HCT116 (cell line): ENCODE data around the gene NDUFC1. TPM values are rescaled to one million over a fixed set of nuclear protein-coding genes. Genes with fewer than 3 reads are reported as not detected.

Source experiments
- ATAC-seq: fragments of 200-7000 bp; cut with Tn5 transposase; 2 replicates; pipeline ENCODE4 v1.9.1; 2020; ENCODE audit warnings: mild to moderate bottlenecking, moderate library complexity
- BruUV-seq: library from RNA; stranded (reverse); fragments of 400-500 nt; replicated peaks from 2 replicates; lab custom pipeline; 2021; lab: Mats Ljungman, UMichigan
- CTCF ChIA-PET: fragments of 300-600 bp; sonication (Branson Sonifier 250); formaldehyde crosslinking; loops from one replicate; lab custom pipeline; 2021; ENCODE audit warnings: antibody characterized with exemption; lab: Charles Lee
- POLR2A ChIA-PET: fragments of 300-600, 350-600 bp; sonication (Branson Sonifier 250); formaldehyde crosslinking; loops from one replicate; lab custom pipeline; 2021; ENCODE audit warnings: antibody characterized with exemption; lab: Charles Lee
- RAD21 ChIA-PET, 2 experiments: fragments of 300-600 bp; sonication (Branson Sonifier 250); formaldehyde crosslinking; loops; one replicate each; lab custom pipeline; 2023; ENCODE audit warnings: low total read pairs in 2 of 2; ENCODE audit not compliant: uncharacterized antibody in 2 of 2, unreplicated experiment in 2 of 2, low non-redundant PET in 1 of 2; lab: Charles Lee
- DNase-seq: peaks from one replicate; pipeline ENCODE4 v3.0.0-alpha.2; 2010; ENCODE audit warnings: low read depth, low spot score
- H2AFZ ChIP-seq: fragments of 200-600 bp; shearing (Covaris generic), sonication (generic); 2 replicates; pipeline ENCODE4 v1.6.1; 2017; ENCODE audit warnings: low read depth, mixed run types, mixed read lengths, antibody characterized with exemption, low read length; ENCODE audit not compliant: poor library complexity, severe bottlenecking
- H3K27ac ChIP-seq: 2 replicates; pipeline ENCODE4 v1.5.1; 2012; ENCODE audit warnings: low read depth, low read length
- H3K27me3 ChIP-seq: fragments of 200-600 bp; sonication (generic); 2 replicates; pipeline ENCODE4 v1.6.1; 2016; ENCODE audit warnings: mixed run types, low read length, mixed read lengths; ENCODE audit not compliant: insufficient read depth
- H3K36me3 ChIP-seq, 2 experiments: fragments of 200-500 bp in 1 of 2; fragments of 200-600 bp in 1 of 2; sonication (Bioruptor generic) in 1 of 2; sonication (generic) in 1 of 2; 2 replicates each; pipeline versions ENCODE4 v1.5.1 to v1.6.1; 2014 to 2016; ENCODE audit warnings: low read length in 2 of 2, inconsistent platforms in 1 of 2, mixed read lengths in 1 of 2, mixed run types in 1 of 2; ENCODE audit not compliant: insufficient read depth in 2 of 2, control insufficient read depth in 1 of 2
- H3K4me1 ChIP-seq, 2 experiments: fragments of 200-600 bp in 1 of 2; sonication (generic) in 1 of 2; 2 replicates each; pipeline versions ENCODE4 v1.5.1 to v1.6.1; 2012 to 2017; ENCODE audit warnings: low read length in 2 of 2, inconsistent platforms in 1 of 2, mild to moderate bottlenecking in 1 of 2, mixed read lengths in 1 of 2, mixed run types in 1 of 2, moderate library complexity in 1 of 2; ENCODE audit not compliant: insufficient read depth in 2 of 2, control insufficient read depth in 1 of 2
- H3K4me2 ChIP-seq: fragments of 200-600 bp; sonication (generic); 2 replicates; pipeline ENCODE4 v1.6.1; 2017; ENCODE audit warnings: mixed run types, low read length, mixed read lengths
- H3K4me3 ChIP-seq, 2 experiments: fragments of 200-600 bp in 1 of 2; sonication (generic) in 1 of 2; replicated peaks in 1 of 2; 2 replicates each; pipeline ENCODE4 v1.5.1; 2011 to 2016; ENCODE audit warnings: low read length in 2 of 2, control low read depth in 1 of 2, low read depth in 1 of 2, mild to moderate bottlenecking in 1 of 2, mixed read lengths in 1 of 2, mixed run types in 1 of 2
- H3K79me2 ChIP-seq: fragments of 200-600 bp; sonication (generic); 2 replicates; pipeline ENCODE4 v1.6.1; 2017; ENCODE audit warnings: mild to moderate bottlenecking, mixed run types, low read length, moderate library complexity, mixed read lengths; ENCODE audit not compliant: insufficient read depth
- H3K9ac ChIP-seq: fragments of 200-600 bp; sonication (generic); 2 replicates; pipeline ENCODE4 v1.6.1; 2016; ENCODE audit warnings: low read length, mixed read lengths
- H3K9me2 ChIP-seq: fragments of 200-600 bp; sonication (generic), shearing (Covaris generic); 2 replicates; pipeline ENCODE4 v1.6.1; 2017; ENCODE audit warnings: mixed run types, mild to moderate bottlenecking, moderate library complexity; ENCODE audit not compliant: insufficient read depth
- H3K9me3 ChIP-seq, 2 experiments: fragments of 200-500 bp in 1 of 2; fragments of 200-600 bp in 1 of 2; sonication (Bioruptor generic) in 1 of 2; sonication (generic) in 1 of 2; 2 replicates each; pipeline ENCODE4 v1.6.1; 2014 to 2017; ENCODE audit warnings: low read length in 2 of 2, mixed read lengths in 2 of 2, inconsistent platforms in 1 of 2, low read depth in 1 of 2, mild to moderate bottlenecking in 1 of 2, mixed run types in 1 of 2, moderate library complexity in 1 of 2; ENCODE audit not compliant: control insufficient read depth in 1 of 2, insufficient read depth in 1 of 2
- H4K20me1 ChIP-seq: fragments of 200-600 bp; sonication (generic), shearing (Covaris generic); 2 replicates; pipeline ENCODE4 v1.6.1; 2017; ENCODE audit warnings: mixed run types, mild to moderate bottlenecking, moderate library complexity; ENCODE audit not compliant: insufficient read depth
- ATF3 ChIP-seq: IDR thresholded peaks from 2 replicates; pipeline ENCODE4 v1.6.1; 2012
- CBX3 ChIP-seq: IDR thresholded peaks from 2 replicates; pipeline ENCODE4 v1.6.1; 2012; ENCODE audit warnings: low read depth
- CTCF ChIP-seq, 3 experiments: fragments of 200-600 bp in 1 of 3; sonication (generic) in 1 of 3; IDR thresholded peaks in 2 of 3; conservative IDR thresholded peaks in 1 of 3; 2 replicates each; pipeline ENCODE4 v1.5.1; 2012 to 2017; ENCODE audit warnings: low read depth in 2 of 3, low read length in 2 of 3, antibody characterized with exemption in 1 of 3, borderline replicate concordance in 1 of 3, control low read depth in 1 of 3, mild to moderate bottlenecking in 1 of 3, mixed read lengths in 1 of 3, mixed run types in 1 of 3, moderate library complexity in 1 of 3; ENCODE audit not compliant: insufficient read depth in 1 of 3
- ELF1 ChIP-seq: IDR thresholded peaks from 2 replicates; pipeline ENCODE4 v1.6.1; 2012; ENCODE audit warnings: low read depth, borderline replicate concordance
- EZH2phosphoT487 ChIP-seq: fragments of 200-600 bp; IDR thresholded peaks from 2 replicates; pipeline ENCODE4 v1.6.1; 2018; ENCODE audit warnings: antibody characterized with exemption, borderline replicate concordance
- FOSL1 ChIP-seq: IDR thresholded peaks from 2 replicates; pipeline ENCODE4 v1.6.1; 2012; ENCODE audit warnings: low read depth
- JUND ChIP-seq: IDR thresholded peaks from 2 replicates; pipeline ENCODE4 v1.6.1; 2012
- MAX ChIP-seq: IDR thresholded peaks from 2 replicates; pipeline ENCODE4 v1.6.1; 2012
- POLR2A ChIP-seq: IDR thresholded peaks from 2 replicates; pipeline ENCODE4 v1.7.0; 2011; ENCODE audit warnings: borderline replicate concordance; ENCODE audit not compliant: insufficient read depth, insufficient read length; ENCODE audit errors: extremely low read depth
- POLR2AphosphoS5 ChIP-seq: IDR thresholded peaks from 2 replicates; pipeline ENCODE4 v1.6.1; 2011; ENCODE audit warnings: mild to moderate bottlenecking, low read depth, low read length, moderate library complexity
- RAD21 ChIP-seq: IDR thresholded peaks from 2 replicates; pipeline ENCODE4 v1.6.1; 2012; ENCODE audit warnings: low read depth, mild to moderate bottlenecking
- TCF7L2 ChIP-seq: IDR thresholded peaks from 2 replicates; pipeline ENCODE4 v1.7.0; 2011; ENCODE audit warnings: borderline replicate concordance, inconsistent platforms; ENCODE audit not compliant: insufficient read depth, insufficient read length; ENCODE audit errors: extremely low read depth
- YY1 ChIP-seq: IDR thresholded peaks from 2 replicates; pipeline ENCODE4 v1.6.1; 2011; ENCODE audit warnings: low read length, low read depth, moderate library complexity, mild to moderate bottlenecking; ENCODE audit not compliant: insufficient replicate concordance; ENCODE audit errors: extremely low read depth
- ZFX ChIP-seq: fragments of 450-650 bp; IDR thresholded peaks from 2 replicates; pipeline ENCODE4 v1.6.1; 2017
- ZNF274 ChIP-seq: fragments of 200-500 bp; sonication (Bioruptor generic); IDR thresholded peaks from 2 replicates; pipeline ENCODE4 v1.6.1; 2014; ENCODE audit warnings: mild to moderate bottlenecking, low read depth, low read length, inconsistent platforms
- intact Hi-C: fragments of 100-400 bp; cut with micrococcal nuclease; formaldehyde crosslinking; loops from 2 replicates; pipeline ENCODE4 v1.10.0; 2022
- total RNA-seq: library from RNA; stranded (reverse); gene quantifications from one replicate; pipeline ENCODE4 v1.2.1, GENCODE V29; 2021; ENCODE audit not compliant: unreplicated experiment
- TF ChIP-seq, protein P1 (sequence below): IDR thresholded peaks from 2 replicates; pipeline ENCODE4 v1.6.1; 2012; ENCODE audit warnings: low read depth
- TF ChIP-seq, protein P2 (sequence below): IDR thresholded peaks from 2 replicates; pipeline ENCODE4 v1.6.1; 2011; ENCODE audit warnings: mild to moderate bottlenecking, low read length, moderate library complexity; ENCODE audit not compliant: insufficient replicate concordance; ENCODE audit errors: extremely low read depth

The NDUFC1 gene
- total RNA-seq, 1 experiment from 2014 or later, result 86.9 TPM

DNA sequence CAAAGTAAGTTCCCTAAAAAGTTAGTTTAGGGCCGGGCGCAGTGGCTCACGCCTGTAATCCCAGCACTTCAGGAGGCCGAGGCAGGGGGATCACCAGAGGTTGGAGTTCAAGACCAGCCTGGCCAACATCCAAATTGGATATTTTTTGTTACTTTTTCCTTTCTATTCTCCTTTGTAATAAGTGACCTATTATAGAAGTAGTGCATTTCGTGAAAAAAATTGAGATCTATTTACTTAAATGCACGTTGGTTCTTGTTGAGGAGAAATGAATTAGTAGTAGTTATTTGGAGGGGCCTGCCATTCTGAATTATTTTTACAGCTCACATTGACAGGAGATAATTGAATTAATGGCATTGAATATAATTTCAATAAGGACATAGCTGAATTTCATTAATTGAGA, 22.3 kb upstream of the NDUFC1 start:
- no peak overlapping the region for H3K9ac ChIP-seq
- H3K9me2 ChIP-seq, result no peaks in the 10 kb centered on the region
- intact Hi-C loops, result no loop called here
- H3K27me3 ChIP-seq, result no peaks in the 10 kb centered on the region
- no peak for ATAC-seq
- peaks cover 100% of the 10 kb centered on the region for H3K79me2 ChIP-seq
- no peak overlapping the region for H3K4me2 ChIP-seq
- H3K27ac ChIP-seq, result no peak overlapping the region
- no TSS peak for BruUV-seq
- POLR2A ChIA-PET, result no interaction called here
- peaks cover 37% of the 10 kb centered on the region; the same call in 1 of the 2 replicates for H4K20me1 ChIP-seq
- RAD21 ChIA-PET, result no interaction called here
- H3K36me3 ChIP-seq, result peaks cover 0 to 2% of the 10 kb centered on the region in 2 experiments; a peak in 1 of 4 replicates
- DNase-seq, result no peak
- no peaks in the 10 kb centered on the region; a peak in 1 of 4 replicates for H3K4me1 ChIP-seq
- no peak overlapping the region for H2AFZ ChIP-seq
- TF ChIP-seq POLR2AphosphoS5, result no peak
- TF ChIP-seq CBX3, result no peak
- TF ChIP-seq ZNF274, result no peak
- TF ChIP-seq EZH2phosphoT487, result no peak
- no peak for TF ChIP-seq MAX
- TF ChIP-seq, protein P1, sequence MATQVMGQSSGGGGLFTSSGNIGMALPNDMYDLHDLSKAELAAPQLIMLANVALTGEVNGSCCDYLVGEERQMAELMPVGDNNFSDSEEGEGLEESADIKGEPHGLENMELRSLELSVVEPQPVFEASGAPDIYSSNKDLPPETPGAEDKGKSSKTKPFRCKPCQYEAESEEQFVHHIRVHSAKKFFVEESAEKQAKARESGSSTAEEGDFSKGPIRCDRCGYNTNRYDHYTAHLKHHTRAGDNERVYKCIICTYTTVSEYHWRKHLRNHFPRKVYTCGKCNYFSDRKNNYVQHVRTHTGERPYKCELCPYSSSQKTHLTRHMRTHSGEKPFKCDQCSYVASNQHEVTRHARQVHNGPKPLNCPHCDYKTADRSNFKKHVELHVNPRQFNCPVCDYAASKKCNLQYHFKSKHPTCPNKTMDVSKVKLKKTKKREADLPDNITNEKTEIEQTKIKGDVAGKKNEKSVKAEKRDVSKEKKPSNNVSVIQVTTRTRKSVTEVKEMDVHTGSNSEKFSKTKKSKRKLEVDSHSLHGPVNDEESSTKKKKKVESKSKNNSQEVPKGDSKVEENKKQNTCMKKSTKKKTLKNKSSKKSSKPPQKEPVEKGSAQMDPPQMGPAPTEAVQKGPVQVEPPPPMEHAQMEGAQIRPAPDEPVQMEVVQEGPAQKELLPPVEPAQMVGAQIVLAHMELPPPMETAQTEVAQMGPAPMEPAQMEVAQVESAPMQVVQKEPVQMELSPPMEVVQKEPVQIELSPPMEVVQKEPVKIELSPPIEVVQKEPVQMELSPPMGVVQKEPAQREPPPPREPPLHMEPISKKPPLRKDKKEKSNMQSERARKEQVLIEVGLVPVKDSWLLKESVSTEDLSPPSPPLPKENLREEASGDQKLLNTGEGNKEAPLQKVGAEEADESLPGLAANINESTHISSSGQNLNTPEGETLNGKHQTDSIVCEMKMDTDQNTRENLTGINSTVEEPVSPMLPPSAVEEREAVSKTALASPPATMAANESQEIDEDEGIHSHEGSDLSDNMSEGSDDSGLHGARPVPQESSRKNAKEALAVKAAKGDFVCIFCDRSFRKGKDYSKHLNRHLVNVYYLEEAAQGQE, result no peak
- no peak for TF ChIP-seq ELF1
- TF ChIP-seq ATF3, result no peak
- TF ChIP-seq POLR2A, result no peak
- TF ChIP-seq, protein P2, sequence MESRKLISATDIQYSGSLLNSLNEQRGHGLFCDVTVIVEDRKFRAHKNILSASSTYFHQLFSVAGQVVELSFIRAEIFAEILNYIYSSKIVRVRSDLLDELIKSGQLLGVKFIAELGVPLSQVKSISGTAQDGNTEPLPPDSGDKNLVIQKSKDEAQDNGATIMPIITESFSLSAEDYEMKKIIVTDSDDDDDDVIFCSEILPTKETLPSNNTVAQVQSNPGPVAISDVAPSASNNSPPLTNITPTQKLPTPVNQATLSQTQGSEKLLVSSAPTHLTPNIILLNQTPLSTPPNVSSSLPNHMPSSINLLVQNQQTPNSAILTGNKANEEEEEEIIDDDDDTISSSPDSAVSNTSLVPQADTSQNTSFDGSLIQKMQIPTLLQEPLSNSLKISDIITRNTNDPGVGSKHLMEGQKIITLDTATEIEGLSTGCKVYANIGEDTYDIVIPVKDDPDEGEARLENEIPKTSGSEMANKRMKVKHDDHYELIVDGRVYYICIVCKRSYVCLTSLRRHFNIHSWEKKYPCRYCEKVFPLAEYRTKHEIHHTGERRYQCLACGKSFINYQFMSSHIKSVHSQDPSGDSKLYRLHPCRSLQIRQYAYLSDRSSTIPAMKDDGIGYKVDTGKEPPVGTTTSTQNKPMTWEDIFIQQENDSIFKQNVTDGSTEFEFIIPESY, result no peak
- TF ChIP-seq FOSL1, result no peak
- no peak for TF ChIP-seq TCF7L2
- no peak for TF ChIP-seq RAD21
- no peak for TF ChIP-seq CTCF (IDR thresholded peaks at IDR 0.05 in 2 of 3, conservative IDR thresholded peaks at IDR 0.05 in 1 of 3; ENCODE audit: borderline replicate concordance in 1 of 3, insufficient read depth in 1 of 3, low read depth in 2 of 3, low read length in 2 of 3)
- TF ChIP-seq YY1, result no peak
- no peak for TF ChIP-seq ZFX
- TF ChIP-seq JUND, result no peak
- H3K9me3 ChIP-seq, result no peaks in the 10 kb centered on the region
- no peak overlapping the region for H3K4me3 ChIP-seq
- CTCF ChIA-PET, result no interaction called here
